ENCODE data around the gene PCDH8.

PCDH8 gene, protein sequence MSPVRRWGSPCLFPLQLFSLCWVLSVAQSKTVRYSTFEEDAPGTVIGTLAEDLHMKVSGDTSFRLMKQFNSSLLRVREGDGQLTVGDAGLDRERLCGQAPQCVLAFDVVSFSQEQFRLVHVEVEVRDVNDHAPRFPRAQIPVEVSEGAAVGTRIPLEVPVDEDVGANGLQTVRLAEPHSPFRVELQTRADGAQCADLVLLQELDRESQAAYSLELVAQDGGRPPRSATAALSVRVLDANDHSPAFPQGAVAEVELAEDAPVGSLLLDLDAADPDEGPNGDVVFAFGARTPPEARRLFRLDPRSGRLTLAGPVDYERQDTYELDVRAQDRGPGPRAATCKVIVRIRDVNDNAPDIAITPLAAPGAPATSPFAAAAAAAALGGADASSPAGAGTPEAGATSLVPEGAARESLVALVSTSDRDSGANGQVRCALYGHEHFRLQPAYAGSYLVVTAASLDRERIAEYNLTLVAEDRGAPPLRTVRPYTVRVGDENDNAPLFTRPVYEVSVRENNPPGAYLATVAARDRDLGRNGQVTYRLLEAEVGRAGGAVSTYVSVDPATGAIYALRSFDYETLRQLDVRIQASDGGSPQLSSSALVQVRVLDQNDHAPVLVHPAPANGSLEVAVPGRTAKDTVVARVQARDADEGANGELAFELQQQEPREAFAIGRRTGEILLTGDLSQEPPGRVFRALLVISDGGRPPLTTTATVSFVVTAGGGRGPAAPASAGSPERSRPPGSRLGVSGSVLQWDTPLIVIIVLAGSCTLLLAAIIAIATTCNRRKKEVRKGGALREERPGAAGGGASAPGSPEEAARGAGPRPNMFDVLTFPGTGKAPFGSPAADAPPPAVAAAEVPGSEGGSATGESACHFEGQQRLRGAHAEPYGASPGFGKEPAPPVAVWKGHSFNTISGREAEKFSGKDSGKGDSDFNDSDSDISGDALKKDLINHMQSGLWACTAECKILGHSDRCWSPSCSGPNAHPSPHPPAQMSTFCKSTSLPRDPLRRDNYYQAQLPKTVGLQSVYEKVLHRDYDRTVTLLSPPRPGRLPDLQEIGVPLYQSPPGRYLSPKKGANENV

DNA sequence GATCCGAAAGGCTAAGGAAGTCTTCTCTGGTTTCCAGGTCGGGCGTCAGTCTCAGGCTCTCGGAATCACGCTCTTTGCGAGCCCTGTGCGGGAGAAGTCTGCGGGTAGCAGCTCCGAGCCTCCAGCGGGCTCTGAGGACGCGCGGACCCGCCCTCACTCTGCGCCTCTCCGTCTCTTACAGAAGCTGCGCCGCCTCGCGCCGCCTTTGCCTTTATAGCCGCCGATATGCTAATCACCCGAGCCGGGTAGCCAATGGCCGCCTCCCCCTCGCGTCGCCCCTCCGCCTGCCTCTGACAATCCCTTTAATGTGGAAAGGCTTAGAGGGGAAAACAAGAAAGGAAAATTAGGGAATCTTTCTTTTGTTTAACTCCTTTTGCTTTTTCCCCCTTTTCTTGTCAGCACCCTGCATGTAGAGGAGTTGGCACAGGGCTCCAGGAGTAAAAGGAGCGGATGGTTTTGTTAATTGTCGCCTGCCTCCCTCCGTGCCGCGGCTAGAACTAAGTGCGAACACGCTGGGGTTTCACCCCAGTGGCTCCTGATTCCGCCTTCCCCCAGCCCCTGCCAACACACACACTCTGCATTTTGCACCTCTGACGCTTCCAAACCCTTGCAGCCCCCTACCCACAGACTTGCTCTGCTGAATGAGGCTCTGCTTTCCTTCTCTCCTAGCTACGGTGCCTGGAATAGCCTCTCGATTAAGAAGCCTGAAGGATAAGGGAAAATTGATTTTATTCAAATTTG is at the start of gene PCDH8:
Gene PCDH8, minus strand, starts transcription at position 186 of the 741 bp plus-strand sequence. CDS start 204 bp downstream, outside the sequence.
- peak; percentile 70 for DNase-seq

DNA sequence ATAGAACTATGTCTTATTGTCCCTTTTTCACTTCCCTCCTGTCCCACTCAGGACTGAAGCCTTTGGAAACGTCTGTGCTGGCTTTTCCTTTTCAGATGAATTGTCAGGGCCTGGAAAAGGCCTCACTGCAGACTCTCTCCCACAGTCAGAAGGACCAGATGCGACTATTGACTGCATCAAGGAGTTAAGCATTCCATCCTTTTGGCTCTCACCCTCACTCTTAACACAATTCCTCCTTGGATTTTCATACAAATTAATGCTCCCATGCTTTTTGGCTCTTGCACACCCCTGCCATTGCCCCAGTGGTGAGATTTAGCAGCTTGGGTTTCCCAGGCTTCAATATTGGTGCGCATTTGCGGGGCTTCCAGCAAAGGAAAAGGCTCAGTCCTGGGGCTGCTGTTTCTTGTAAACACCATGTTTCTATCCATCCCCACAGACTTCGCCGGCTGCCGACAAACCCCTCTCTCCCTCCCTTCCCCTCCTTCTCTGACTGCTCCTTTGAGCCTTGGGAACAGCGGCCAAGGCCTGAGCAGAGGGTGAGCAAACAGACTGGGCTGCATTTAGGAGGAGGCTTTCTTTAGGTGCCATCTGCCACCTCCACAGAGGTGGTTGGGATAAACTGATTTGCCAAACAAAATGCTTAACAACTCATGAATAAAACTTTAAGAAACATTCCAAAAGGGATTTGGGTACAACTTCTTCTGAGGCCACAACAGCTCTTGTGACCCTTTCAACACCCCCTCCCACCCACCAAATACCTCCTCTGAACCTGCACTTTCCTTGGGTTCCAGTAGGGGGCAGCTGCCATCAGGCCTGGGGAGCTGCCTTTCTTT is 48.6 kb upstream of the PCDH8 start:
- DNase-seq, result peak; percentile 65

DNA sequence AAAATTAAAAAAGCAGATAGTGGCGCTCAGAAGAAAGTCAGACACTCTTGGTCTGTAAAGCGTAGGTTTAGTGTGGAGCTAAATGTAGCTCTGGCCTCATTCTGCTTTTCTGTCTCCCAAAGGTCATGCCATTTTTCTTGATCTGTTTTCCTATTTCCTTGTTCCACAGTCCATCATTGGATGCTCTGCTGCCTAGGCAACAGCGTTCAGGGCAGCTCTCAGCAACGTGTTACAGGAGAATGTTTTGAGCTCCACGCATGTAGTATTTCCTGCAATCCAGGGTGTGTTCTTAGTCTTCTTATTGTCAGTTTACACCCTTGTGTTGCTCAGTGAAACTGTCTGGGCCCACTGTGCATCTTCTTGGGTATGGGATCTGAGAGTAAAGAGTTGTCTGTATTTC is 46.0 kb upstream of the PCDH8 start:
- no peak for DNase-seq

DNA sequence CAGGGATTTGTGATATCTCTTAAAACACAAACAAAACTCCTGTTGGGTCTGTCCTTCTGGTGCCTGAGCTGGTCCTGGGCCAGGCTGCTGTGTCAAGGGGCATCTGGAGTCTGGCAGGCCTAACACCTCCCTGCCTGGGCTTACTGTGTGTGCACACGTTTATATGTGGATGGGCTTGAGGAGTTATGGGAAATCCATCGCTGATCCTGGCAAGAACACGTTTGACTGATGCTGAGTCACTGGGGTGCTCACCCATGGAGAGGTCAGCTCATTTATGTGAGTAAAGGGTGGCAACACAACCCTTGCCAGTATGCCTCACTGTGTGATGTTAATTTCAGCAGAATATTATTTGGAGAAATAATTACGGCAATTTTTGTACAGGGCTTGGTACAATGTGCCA is 44.5 kb upstream of the PCDH8 start:
- no peak for DNase-seq

DNA sequence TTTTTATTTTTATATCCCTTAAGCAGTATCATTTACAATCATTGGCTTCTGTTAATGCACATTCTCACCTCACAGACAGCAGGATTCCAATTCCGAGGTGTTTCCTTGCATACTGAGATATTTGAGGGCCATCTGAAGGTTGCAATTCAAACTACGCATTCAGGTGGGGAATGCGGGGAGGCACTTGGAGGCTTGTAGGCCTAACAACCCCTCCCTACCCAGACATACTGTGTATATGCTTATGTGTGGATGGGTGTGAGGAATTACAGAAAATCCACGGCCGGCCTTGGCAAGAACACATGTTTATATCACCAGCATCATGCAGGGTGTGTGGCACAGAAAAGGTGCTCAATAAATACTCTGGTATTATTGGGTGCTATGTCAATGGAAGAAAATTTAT is 43.3 kb upstream of the PCDH8 start:
- DNase-seq, result no peak

DNA sequence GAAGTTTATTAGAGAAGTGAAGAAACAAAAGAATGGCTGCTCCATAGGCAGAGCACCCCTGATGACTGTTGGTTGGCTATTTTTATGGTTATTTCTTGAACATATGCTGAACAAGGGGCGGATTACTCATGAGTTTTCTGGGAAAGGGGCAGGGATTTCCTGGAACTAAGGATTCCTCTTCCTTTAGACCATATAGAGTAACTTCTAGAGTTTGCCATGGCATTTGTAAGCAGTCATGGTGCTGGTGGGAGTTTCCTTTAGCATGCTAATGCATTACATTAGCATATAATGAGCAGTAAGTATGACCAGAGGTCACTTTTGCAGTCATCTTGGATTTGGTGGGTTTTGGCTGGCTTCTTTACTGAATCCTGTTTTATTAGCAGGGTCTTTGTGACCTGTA is 38.7 kb upstream of the PCDH8 start:
- DNase-seq, result no peak

DNA sequence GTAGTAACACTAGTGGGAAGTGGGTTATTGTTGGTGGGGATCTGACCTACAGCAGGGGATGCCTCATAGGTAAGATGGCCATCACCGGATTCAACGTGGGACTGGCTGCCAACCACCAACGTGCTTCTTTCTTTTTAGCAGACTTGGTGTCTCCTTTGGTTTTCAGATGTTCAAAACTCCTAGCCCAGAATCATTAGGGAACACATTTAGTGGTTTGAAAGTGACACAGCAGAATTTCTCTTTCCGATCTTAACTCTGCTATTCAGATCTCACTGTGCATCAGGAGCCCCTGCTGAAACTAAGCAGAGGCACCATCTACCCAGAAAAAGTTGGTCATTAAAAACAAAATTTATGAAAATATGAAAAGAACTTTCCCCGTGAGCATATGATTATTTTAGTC is 36.7 kb upstream of the PCDH8 start:
- no peak for DNase-seq

DNA sequence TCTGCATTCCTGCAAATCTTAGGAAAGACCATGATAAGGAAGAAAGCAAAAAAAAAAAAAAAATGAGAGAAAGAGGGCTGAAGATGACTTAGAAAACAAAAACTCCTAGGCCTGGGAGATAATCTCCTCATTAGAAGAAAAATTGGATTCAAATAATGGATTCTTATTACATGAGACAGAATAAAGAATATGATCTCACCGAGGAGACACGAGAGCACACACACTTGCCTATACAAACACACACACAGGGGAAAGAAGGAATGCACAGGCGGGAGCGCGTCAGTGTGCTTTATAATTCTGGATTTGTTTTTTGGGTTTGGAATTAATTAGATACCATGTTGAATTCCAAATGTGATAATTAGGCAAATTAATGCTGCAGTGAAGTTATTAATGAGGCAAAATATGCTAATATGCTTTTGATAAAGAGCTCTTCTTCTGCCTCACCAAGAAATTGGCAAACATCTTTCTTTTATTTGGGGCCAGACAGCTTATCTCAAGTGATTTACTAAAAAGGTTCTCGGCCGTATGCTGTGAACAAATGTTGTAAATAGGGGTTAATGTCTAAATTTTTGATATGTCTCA is 36.1 kb upstream of the PCDH8 start:
- no peak for DNase-seq

DNA sequence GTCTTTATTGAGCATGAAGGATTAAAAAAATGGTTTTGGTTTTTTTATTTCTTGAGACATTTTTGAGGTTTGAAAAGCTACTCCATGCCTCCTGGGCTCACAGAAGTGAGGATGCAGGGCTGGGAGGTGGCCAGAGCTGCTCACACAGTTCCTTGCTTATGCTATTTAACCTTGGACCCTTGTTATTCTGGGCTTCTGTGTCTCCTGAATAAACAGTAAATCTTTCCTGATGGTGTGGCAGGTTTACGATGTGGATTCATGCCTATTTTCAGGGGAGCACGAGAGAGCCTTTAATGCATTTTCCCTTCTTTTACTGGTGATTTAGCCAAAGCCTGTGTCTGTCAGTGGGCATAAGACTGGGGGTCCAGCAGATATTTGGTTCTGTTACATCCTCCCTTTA is 34.3 kb upstream of the PCDH8 start:
- DNase-seq, result no peak

DNA sequence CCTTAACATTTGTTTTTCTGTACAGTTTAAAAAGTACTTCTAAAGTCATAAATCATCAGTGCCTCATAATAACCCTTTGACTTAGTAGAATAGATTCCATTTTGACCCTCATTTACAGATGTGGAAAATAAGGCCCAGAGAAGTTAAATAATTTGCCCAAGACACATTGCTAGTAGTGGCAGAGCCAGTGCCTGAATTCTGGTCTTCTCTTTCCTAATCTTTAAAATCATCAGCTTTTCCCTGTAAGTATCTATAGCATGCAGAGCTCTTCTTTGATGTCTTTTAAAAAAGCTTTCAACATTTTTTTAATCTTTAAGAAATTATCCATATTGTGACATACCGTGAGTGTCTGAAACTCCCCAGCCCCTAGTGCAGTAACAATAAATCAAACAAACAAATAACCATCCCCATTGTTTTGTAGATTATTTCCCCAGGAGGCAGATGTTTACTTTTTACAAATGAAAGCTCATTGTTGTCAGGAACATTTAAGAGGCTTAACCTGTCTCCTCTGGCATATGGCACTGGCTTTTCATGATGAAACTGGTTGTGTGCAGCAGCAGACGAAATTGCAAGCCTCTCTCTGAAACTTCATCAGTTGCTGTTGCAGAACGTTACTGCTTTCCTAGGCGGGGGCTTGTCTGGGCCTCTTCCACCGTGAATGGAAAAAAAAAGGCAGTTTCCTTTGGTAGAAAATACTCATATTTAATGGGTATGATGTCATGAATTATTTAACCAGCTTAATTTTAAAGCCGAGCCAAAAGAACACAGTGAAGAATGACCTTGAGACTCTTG is 31.7 kb upstream of the PCDH8 start:
- no peak for DNase-seq

DNA sequence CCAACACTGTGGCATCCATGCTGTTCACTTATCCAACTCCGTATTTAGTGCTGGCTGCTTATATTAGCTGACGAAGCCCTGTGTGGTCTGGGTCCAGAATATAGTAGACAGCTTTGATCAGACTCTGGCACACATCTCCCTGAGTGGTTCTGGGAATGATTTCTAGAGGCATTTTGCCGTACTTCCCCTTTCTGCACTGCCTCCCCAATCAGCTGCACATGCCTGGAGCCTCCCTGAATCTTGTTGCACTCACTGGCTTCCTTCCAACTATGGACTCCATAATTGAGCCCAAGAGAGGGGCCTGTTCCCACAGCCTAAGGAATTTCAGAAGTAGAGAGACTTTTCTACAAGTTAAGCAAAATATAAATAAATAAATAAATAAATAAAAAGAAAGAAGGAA is 30.4 kb upstream of the PCDH8 start:
- DNase-seq, result peak; percentile 48

DNA sequence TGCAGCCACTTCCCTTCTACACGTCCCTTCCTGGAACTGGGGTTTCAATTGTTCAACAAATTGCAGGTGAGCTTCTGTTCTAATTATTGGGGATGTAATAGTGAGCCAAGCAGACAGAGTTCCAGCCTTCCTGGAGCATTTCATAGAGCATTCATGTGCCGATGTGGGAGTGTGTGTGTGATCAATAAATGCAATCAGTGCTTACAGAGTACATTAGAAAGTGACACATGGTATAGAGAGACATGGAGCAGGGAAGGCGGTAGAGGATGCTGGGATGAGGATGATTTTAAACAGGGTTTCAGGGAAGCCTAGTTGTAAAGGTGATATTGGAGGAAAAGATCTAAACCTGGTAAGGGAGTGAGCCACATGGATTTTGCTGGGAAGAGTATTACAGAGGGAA is 21.7 kb upstream of the PCDH8 start:
- no peak for DNase-seq

DNA sequence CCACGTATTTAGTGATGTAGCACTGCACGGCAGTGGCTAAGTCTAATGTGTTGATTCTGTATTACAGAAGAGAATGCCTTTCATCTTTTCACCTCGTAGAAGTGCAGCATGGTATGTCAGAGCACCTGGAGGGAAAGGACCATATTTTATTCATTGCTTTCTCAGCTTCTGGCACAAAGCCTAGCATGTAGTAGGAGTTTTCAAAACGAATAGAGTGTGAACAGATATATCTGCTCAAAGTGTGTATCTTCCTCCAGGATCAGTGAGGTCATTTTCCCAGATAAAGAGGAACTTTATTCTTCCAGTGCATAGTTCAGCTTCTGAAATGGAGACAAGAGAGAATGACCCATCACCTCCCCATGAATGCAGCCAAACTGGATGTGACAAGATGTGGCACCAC is 21.2 kb upstream of the PCDH8 start:
- DNase-seq, result no peak

DNA sequence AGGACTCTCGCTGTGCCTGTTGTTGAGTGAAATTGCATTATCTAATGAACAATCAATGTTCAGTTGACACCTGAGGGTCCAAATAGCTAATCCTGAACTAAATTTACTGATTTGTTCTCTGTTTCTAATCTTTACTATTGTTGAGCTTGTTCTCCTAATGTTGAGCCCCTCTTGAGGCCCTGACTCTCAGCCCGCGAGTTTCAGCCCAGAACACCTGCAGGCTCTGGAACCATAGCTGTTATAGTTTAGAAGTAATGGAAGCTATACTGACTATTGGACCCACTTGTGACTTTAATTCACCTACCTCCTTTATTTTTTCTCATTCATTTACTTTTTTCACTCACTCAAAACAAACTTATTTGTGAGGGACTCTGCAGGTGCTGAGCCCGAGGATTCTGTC is 20.6 kb upstream of the PCDH8 start:
- no peak for DNase-seq

DNA sequence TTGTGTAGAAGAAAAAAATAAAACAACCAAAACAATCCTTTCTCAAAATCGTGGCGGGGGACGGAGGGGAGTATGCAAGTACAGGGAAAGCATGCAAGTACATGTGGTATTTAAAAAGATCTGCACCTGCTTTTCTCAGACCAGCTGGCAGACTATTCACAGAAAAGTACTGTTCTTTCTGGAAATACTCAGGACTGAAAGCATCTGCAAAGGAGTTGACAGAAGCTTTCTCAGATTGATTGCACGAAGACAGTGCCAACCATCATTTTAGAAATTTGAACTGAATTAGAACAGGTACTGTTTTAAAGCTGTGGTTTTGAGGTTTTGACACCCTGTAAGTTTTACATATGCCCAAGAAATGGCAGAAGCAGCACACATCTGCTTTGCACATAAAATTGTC is 19.8 kb upstream of the PCDH8 start:
- DNase-seq, result no peak

DNA sequence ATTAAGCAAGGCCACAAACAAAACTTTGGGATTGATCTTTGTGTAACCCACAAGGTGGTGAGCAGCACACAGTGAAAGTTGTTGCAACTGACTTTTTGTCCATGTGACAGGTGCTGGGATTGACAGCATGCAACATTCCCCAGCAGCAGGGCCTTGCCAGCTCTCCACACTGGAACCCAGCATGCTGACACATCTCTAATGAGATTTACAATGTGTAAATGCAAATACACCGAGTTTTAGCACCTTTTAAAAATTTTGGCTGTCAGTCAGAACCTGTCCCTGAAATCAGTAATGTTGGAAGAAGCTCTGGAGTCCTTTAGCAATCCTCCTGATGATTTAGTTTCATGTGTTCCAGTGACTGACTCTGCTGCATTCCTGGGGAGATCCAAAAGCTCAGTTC is 16.5 kb upstream of the PCDH8 start:
- DNase-seq, result no peak

DNA sequence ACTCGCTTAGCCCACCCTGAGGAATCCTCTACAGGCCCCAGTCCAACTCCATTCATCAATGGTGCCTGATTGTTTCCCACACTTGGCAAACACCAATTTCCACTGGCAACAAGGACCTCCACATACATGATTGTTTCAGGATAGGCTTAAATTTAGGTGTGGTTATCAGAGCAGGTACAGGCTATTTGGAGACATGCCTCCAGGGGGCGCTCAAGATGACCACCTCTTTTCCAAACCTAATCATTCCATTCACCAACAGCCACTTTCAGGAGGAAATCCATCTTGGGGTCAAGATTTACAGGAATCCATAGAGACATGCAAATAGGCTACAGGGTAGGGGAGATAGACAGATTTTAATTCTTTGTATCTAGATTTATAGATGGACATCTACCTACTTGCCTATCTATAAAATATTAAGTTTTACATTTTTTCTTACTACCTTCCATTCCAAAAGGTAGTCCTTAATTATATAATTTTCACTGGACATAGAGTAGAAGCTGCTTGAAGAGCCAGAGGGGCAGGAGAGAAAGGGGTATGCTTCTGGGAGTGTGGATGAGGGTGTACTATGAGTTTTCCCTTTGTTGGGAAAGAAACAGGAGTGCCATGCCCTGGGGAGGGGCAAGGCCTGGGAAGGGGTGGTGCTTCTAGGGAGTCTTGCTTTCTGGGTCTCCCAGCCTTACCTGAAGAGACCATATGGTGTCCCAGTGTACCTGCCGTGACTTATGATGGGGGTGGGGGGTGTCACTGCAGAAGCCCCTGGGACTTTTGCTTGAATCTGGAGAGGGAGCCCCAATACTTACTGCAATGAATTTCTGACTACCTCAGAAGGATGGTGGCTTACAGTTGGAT is 14.1 kb upstream of the PCDH8 start:
- DNase-seq, result no peak

DNA sequence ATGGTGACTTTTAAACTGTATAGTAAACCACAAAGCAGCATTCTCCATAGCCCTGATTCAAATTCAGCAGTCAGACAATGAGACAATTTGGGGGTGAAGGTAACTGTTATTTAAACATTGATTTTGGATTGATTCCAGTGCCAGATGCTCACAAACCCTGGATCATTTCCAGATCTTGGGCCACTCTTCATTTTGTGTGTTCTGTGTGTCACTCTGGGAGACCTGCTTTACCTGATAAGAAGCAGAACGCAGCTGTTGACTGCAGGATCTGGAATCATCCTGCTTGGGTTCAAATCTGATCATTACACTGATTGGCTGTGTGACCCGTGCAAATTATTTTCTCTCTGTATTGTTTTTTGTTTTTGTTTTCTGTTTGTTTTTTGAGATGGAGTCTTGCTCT is 4.0 kb upstream of the PCDH8 start:
- DNase-seq, result no peak

DNA sequence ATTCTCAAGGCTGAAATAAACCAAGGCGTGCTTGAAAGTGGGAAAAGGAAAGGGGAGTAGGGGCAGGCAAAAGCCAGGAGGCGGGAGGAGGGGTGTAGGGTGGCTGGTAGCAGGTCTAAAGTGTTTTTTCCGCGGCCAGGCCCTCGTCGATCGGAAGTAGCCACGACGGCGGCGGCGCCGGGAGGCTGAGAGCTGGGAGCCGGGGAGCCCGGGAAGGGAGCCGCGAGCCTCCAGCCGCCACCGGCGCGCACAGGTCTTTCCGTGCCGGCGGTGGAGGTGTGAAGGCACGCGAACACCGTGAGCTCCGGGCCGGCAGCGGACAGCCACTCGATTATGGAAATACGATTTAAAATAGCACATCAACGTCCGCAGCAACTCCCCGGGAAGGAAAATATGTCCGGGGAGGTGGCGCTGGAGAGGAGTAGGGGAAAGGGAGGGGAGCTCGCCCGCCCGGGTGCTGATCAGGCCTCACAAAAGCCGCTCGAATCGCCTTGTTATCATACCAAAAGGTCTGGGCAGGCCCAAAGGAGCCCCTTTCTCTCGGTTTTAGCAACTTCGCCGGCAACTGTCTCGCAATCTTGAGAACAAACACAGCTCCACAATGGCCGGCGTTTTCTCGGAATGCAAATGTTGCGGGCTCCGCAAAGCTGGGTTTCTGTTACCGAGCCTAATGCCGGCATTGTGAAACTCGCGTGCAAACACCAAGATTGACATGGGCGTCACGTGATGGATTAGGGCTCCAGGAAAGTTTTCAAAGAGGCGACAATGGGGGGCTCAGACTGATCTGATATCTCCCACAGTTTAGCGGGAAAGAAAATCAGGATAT is 2.9 kb upstream of the PCDH8 start:
- peak; percentile 71 for DNase-seq

All from right forelimb (tissue), 1 donor.